GM19395 (cell line): Measurements from ENCODE around the gene BTLA.
A peak's percentile ranks its signal among the peaks of the same experiment; 100 is the strongest.
"Not testable (repeated sequence)": the region's sequence is repeated elsewhere in the genome, so short reads cannot be mapped to it uniquely, and the experiment has no call there.

Source experiments
- ATAC-seq: cut with Tn5 transposase; IDR thresholded peaks from one replicate; pipeline ENCODE4 v1.9.1; 2021; ENCODE audit warnings: mild to moderate bottlenecking, moderate library complexity; ENCODE audit not compliant: unreplicated experiment

Gene BTLA

DNA sequence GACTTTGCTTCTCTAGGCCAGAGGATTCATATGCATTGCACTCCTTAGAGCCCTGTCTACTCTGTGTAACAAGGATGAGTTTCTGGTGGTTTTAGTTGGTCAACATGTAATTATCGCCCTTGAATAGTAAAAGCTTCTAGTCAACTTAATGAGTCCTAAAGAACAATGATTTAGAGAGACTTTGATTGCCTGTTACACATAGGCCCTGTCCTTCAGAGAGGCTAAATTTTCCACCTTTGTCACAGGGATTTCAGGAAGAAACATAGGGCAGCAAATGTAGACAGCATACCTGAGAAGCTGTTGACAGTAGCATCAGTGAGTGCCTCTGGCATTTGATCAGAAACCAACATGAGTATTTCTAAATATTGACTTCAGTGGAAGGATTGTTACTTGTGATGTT lies 7.1 kb downstream of the BTLA start:
- ATAC-seq = no peak

DNA sequence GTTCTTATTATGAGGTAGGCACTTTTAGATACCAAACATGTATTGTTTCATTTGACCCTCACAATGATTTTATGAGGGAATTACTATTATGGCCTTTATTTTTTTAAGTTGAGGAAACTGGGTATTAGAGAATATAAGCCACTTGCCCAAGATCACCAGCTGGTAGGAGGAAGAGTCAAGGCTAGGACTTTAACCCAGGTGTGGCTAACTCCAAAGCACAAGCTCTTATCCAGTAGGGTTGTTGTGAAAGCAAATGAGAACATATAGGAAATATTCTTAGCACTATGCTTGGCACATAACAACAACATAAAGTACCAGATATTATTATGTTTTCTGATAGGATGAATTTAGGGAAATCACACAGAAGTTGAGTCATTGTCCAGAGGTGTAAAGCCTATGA lies 7.9 kb downstream of the BTLA start:
- ATAC-seq = no peak

GRCh38 chr3:112489674-112490479 lies 9.4 kb downstream of the BTLA start:
- peak; percentile 47 for ATAC-seq

DNA sequence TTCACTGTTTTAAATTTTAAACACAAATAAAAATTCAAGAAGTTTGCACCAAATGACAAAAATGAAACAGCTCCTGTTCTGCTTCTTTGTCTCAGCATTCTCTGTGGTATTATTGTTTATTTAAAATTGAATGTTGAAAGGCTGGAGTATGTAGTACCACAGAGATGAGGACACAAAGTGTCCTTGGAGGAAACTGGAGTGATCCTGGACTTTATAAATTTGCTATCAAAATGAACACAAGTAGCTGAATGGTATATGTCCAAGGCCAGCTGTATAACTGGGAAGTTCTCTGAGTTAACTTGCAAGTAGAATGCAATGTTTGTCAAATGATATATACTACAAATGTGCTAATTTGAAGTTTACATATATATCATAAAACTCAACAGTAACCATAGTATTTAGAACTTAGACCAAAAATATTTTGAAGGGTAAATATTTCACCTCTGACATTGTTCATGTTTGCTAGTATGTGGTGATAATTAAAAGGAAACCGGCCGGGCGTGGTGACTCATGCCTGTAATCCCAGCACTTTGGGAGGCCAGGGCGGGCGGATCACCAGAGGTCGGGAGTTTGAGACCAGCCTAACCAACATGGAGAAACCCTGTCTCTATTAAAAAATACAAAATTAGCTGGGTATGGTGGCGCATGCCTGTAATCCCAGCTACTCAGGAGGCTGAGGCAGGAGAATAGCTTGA lies 12.3 kb downstream of the BTLA start:
- ATAC-seq = no peak

DNA sequence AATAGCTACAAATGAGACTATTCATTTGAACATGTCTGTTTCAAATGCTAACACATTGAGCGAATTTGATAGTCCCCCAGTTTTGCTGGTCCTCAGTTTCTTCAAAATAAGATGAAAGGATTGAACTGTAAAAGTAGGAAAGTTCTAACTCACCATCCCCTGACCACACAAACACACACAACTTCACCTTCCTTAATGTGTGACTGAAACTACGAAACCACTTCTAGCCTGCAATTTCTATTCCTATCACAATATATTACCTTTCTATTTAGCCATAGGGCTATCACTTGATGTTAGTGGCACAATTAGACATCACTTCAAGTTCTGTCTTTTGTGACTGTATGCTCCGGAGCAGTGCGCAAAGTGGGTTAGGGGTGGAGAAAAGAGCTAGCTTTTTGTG lies 14.9 kb downstream of the BTLA start:
- ATAC-seq = no peak

- ATAC-seq = peak; percentile 66
Measured at GRCh38 chr3:112482675-112483074, 16.6 kb downstream of the BTLA start.

- ATAC-seq = no peak
Measured at GRCh38 chr3:112481302-112481721, 18.0 kb downstream of the BTLA start.

DNA sequence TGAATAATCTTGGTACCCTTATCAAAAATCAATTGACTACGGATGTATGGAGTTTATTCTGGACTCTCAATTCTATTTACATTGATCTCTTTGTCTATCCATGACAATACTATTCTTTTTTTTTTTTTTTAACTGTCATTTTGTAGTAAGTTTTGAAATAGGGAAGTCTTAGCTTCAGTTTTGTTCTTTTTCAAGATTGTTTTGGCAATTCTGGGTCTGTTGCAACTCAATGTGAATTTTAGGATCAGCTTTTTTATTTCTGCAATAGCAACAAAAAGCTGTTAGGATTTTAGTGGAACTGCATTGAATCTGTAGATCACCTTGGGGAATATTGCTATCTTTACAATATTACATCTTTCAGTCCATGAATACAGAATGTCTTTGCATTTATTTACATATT lies 21.4 kb downstream of the BTLA start:
- ATAC-seq = no peak

DNA sequence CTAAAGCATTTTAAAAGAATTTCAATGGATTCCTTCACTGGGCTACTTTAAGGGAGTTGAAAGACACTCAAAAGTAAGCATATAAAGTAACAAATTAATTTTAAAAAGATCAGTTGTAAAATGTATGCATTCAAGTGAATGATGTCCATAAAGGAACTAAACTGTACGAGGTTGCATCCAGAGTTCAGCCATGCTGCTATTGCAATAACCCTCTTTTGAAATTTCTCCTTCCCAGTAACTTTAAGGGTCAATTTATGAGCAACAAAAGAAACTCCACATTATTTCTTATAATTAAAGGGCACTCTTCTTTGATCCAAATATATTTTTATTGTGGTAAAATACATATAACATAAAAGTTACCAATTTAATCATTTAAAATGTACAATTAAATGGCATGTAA lies 22.9 kb downstream of the BTLA start:
- no peak for ATAC-seq

GRCh38 chr3:112474796-112475195 lies 24.5 kb downstream of the BTLA start:
- ATAC-seq = no peak

- ATAC-seq = no peak
Measured at GRCh38 chr3:112472691-112473090, 26.6 kb downstream of the BTLA start.

DNA sequence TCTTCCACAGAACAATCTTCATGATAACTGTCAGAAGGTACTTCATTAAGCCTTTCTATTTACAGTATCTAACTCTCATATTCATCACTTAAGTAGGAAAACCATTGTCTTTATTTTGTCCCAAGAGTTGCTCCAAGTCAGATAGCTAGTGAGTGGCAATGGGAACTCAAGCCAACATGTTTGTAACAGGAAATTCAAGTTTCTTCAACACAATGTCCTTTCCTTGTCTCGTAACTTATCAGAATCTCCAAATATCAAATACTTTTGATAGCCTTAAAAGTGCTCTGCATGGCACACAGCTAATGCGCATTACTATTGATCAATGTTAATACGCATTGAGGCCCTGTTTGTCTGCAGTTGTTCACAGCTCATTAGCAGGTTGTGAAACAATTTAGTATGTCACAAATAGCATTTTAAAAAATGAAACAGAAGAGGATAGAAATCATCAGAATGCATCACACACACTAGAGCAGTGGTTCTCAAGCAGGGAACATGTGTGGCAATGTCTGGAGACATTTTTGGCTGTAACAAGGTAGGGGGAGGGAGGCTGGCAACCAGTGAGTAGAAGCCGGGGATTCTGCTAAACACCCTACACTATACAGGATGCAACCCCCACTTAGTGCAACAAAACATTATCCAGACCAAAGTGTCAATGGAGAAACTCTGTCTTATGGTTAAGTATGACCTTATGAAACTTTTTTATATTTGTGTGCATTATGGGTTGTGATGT lies 27.5 kb downstream of the BTLA start:
- no peak for ATAC-seq

GRCh38 chr3:112470788-112471187 lies 28.5 kb downstream of the BTLA start:
- no peak for ATAC-seq

- no peak for ATAC-seq
Measured at GRCh38 chr3:112469671-112470070, 29.6 kb downstream of the BTLA start.

DNA sequence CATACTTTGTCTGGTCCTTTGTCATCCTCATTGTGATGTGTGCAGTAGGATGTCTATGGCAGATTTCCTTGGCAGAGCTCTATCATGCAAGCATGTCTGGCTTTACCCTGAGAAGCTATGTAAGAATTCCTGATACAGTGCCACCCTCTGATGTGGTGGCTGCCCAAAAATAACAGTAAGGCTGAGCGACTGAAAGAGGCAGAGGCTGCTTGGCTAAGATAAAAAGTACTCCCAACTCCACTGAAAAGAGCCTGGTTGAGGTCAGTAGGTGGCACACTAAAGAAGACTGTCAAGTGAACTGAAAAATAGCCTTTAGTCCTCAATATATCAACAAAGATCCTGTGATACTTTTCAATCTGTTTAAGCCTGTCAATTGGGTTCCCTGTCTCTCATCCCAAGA lies 31.7 kb downstream of the BTLA start:
- no peak for ATAC-seq

- no peak for ATAC-seq
Measured at GRCh38 chr3:112466020-112466419, 33.3 kb downstream of the BTLA start.

DNA sequence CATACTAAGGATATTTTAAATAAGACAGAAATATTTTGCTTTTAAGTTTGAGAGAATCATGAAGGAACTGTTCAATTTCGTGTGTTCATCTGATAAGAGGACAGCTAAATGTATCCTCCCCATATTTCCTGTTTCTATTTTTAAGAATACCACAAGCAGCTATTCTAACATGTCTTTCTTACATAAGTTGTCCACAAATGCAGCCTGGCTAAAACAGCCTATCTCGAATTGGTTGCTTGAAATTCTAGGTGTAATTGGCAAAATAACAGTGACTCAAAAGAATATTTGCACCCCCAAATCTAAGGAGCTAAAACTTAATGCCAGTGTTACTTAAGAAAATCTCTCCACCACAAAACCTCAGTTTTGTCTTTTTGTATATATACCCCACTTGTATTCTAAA lies 35.0 kb downstream of the BTLA start:
- ATAC-seq = peak; percentile 40

DNA sequence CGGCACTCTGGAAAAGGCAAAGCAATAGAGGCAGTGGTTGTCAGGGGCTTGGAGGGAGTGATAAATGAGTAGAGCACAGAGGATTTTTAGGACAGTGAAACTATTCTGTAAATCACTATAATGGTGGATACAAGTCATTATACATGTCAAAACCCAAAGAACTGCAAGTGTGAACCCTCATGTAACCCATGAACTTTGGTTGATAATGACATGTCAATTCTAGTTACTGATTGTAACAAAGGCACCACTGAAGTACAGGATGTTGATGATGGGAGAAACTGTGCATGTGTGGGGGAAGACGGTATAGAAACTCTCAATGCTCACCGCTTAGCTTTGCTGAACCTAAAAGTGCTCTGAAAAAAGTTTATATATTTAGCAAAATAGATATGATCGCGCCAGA lies 36.0 kb downstream of the BTLA start:
- ATAC-seq = peak; percentile 47

DNA sequence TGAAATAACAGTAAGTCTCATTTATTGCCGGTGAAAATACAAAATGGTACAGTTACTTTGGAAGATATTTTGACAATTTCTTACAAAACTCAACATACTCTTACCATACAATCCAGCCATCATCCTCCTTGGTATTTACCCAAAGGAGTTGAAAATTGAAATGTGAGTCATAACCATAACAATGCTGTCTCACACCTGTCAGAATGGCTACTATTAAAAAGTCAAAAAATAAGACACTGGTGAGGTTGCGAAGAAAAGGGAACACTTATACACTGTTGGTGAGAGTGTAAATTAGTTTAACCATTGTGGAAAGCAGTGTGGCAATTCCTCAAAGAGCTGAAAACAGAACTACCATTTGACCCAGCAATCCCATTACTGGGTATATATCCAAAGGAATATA lies 37.5 kb downstream of the BTLA start:
- not testable (repeated sequence) for ATAC-seq

DNA sequence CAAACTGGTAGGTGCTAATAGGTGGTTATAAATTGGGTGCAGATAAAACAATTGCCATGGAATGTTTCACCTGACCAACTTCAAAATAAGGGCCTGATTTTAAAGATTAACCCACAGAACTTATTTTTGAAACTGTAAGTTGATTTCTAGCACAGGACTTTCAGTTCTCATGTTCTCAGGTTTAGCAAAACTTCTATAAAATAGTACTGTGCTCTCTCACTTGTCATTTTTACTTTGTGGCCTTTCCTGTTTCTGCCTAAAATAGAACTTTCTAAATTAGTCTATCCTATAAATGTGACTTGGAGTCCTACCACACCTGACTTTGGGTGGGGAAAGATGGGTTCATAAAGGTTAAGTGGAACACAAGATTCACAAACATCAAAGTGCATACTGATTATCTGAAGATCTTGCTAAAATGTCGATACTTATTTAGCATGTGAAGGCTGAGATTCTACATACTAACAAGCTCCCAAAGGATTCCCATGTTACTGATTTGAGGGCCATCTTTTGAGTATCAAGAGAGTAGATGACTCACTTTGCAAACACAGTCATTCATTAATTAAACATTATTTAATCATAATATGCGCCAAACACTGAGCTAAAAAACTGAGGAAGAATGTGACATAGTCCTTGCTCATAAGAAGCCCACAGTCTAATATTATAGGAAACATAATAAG lies 38.6 kb downstream of the BTLA start:
- ATAC-seq = peak; percentile 68

DNA sequence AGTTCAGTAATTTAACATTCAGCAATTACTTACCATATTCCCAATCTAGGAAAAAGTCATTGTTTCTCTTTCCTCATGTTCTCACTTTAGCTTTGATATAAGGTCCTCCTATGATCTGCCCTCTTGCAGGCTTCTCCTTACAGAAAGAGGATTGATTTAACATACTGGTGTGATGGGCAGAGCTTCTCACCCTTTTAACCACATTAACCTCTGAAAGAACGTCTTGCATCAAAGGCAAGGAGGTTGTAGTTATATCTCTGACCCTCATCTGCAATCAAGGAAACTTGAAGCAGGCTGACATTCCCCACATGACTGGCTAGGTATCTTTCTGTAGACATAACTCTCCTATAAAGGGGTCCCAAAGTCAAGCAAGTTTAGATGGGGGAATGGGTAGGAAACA lies 39.5 kb downstream of the BTLA start:
- ATAC-seq = no peak
